Epidermal melanocyte (primary cell): ENCODE measurements around the gene FAM217B.

ENCODE experiments used
- DNase-seq: peaks from one replicate; pipeline ENCODE4 v3.0.0; 2011; ENCODE audit warnings: low spot score; ENCODE audit not compliant: insufficient read length

The FAM217B gene, protein sequence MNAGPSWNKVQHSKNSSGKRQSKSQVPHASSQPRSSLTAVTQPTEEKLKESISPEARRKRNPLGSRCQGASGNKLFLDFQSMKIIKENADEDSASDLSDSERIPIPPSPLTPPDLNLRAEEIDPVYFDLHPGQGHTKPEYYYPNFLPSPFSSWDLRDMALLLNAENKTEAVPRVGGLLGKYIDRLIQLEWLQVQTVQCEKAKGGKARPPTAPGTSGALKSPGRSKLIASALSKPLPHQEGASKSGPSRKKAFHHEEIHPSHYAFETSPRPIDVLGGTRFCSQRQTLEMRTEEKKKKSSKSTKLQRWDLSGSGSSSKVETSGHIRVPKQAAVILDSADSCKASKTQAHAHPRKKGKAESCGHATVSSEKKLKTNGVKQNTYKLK

DNA sequence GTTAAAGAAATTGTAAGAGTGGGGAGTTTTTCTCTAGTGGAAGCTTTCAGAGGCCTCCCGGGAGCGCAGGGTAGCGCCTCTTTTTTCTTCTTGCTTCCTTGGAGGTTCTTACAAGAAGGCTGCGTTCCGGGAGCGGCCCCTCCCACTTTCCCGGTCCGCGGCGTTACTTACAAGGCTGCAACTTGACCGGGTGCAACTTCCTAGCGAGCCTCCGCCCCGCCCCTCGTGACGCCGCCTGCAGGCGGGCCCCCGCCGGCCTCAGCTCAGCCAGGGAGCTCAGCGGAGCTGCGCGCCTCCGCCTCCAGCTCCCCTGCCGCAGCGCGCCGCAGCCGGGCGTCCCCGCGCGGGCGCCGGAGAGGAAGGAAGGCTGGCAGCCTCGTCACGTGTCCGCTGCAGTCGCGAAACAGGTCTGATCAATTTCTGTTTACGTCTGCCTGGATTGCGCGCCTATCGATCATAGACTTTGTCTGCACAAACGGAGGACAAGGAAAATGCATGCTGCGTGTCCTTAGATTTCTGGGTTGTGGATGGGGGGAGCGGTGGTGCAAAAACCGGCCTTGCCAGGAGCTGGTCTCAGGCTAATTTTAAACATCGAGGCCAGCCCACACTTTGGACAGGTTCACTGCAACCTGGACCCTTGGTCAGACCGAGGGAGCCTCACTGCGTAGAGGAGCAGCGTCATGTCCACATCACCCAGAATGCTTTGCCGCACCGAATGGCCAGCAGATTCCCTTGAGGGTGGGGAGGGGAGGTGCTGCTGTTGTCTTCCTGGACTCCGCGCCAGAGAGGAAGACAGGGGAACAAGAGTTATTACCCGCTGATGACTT is at the start of gene FAM217B, which contains the start of gene PPP1R3D:
TSS of gene FAM217B (plus strand) at position 261 of the 827 bp plus-strand sequence. CDS start 3,555 bp downstream, outside the sequence.
TSS of gene PPP1R3D (minus strand) at position 177 of the 827 bp plus-strand sequence. CDS start 374 bp downstream, outside the sequence.
- peak; percentile 98 for DNase-seq

DNA sequence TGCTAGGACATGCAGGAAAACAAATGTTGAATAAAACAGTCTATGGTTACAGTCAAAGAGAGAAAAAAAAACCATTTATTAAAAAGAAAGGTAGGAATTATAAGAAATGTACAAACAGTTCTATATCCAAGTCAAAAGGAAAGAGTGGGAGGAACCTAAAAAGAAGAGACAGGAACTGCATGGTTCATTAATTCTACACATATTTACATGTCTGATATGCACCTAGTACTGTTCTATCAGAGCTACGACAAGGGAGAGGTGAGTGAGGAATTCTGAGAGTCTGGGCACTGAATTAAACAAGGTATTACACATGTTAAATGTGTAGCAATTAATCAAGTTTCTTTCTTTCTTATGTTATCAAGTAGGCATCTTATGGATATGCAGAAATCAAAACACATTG is 48.6 kb upstream of the FAM217B start:
- DNase-seq: no peak

- no peak for DNase-seq
Observed at GRCh38 chr20:59895908-59896307, 44.3 kb upstream of the FAM217B start.

GRCh38 chr20:59902470-59902869 is 37.7 kb upstream of the FAM217B start:
- DNase-seq: no peak

DNA sequence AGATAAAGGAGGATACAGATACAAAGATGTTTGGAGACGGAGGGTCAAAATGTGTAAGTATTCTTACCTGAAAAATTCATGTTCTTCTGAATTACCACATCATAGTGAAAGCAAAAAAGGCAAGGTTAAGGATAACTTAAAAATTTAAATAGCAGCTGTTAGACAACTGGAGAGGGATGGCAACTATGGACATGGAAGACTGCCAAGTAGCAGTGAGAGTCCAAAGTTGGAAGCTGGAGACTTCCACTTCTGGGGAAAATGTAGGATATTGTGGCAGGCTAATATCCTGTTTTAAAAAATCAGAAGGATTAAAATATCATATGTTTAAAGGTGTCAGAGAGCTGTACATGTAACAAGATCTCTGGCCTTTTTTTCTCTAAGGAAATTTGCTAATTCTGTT is 36.6 kb upstream of the FAM217B start:
- no peak for DNase-seq

DNA sequence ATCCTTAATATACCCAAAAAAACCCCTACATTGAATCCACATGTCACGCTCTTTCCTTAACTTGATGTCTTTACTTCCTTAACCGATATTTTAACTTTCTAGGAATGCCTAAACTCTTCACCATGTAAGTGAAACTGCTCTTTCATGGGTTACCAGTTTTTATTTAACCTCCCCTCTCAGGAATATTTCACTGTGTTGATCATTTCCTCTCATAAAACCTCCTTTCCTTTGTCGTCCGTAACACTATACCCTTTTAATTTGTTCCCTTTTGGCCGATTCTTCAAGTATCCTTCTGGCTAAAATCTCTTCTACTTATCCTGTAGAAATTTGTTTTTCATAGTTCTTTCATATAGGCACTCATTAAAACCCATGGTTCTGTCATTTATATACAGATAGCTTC is 31.3 kb upstream of the FAM217B start:
- DNase-seq: no peak

- no peak for DNase-seq
Observed at GRCh38 chr20:59911041-59911440, 29.1 kb upstream of the FAM217B start.

- DNase-seq: no peak
Observed at GRCh38 chr20:59912609-59913008, 27.6 kb upstream of the FAM217B start.

DNA sequence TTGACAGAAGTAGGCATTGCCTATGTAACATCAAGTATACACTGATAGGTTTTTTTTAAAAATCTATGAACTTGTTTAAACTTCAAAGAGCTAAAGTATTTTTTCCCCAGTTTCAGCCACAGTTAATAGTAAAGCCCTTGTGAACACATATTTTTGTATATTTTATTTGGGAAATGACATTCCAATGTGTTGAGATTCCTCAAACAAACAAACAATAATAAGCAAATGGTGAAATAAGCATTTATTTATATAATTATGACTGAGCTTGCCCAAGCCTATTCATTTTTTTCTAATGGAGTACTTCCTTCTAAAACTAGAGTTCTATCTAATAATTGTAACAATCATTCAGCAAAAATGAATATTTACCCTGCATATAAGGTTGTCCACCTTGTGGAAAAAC is 19.2 kb upstream of the FAM217B start:
- DNase-seq: no peak

- no peak for DNase-seq
Observed at GRCh38 chr20:59923514-59923913, 16.7 kb upstream of the FAM217B start.

- DNase-seq: no peak
Observed at GRCh38 chr20:59925359-59925758, 14.8 kb upstream of the FAM217B start.

DNA sequence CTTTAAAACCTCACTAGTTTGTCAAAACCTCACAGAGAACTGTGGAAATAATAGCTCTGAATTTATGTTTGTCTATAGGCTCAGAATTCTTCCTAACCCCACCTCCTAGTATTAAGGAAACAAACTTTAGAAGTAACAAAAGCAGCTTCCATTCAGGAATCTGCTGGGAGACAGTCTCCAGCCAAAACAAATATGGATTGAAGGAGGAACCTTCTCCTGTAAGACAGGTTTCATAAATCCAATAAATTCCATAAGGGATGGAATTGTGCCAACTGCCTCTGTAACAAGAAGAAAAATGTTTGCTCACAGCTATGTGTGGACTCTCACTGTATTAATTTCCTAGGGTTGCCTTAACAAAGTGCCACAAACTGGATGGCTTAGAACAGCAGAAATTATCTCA is 14.3 kb upstream of the FAM217B start:
- no peak for DNase-seq

DNA sequence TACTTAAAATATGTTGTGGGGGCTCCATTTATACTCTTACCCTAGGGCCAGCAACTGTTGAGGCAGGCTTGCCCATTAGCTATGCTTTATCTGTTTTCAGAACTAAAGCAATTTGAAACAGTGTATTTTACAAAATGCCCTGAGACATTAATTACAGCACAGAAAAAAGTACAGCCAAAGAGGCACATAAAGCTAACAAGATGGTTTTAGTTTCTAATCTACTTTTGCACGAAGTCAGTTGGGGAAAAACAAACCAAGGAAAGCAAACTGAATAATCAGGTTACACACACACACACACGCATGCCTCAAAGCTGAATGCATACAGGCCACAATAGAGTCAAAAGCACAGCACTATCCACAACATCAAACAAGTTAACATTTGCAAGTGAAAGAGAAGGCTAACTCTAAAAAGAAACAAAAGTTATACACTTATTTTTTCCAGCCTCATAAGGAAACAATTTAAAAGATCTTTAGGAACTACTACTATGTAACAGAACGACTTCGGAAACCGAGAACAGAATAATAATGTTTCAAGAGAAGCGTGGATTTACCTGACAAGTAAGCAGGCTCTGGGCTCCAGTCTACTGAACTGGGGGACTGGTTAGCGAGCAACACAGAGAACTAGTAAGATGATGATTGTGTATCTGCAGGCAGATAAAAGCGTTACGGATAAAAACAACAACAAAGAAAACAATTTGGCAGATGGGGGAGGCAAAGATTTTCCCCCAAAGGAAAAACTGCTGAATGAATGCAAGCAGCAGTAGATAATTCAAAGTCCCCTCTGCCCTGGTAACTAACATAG is 8.5 kb upstream of the FAM217B start:
- DNase-seq: no peak

GRCh38 chr20:59932616-59933295 is 7.4 kb upstream of the FAM217B start:
- DNase-seq: no peak

DNA sequence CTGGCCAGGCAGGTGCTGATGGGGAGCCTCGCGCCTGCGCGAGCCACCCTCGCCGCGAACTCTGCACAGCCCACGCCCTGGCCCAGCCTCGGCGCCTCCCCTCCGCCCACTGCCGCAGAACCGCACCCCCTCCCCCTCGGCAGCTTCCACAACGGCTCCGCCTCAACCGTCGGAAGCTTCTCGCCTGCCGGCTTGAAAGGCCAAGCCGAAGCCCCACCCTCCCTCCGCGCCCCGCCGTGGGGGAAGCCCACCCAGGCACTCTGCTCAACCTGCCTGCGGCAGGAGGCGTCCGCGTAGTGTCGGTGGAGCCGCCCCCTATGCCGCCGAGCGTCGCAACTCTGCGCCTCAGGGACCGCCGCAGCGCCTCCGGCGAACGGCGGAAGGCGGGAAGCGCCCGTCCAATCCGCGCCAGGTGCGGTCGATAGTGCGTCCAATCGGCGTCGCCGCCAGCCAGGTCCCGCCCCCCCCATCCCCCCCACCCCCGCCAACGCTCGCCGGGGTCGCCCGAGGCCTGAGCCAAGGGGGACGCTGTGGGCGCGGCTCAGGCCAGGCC is 6.8 kb upstream of the FAM217B start, which contains the start of gene SYCP2:
TSS of gene SYCP2 (minus strand) at position 342 of the 553 bp plus-strand sequence. CDS start 11,224 bp downstream, outside the sequence.
- DNase-seq: peak; percentile 46

- DNase-seq: peak; percentile 82
Observed at GRCh38 chr20:59933849-59934585, 6.2 kb upstream of the FAM217B start.

GRCh38 chr20:59935457-59936185 is 4.6 kb upstream of the FAM217B start:
- no peak for DNase-seq

- no peak for DNase-seq
Observed at GRCh38 chr20:59936409-59936808, 3.8 kb upstream of the FAM217B start.

DNA sequence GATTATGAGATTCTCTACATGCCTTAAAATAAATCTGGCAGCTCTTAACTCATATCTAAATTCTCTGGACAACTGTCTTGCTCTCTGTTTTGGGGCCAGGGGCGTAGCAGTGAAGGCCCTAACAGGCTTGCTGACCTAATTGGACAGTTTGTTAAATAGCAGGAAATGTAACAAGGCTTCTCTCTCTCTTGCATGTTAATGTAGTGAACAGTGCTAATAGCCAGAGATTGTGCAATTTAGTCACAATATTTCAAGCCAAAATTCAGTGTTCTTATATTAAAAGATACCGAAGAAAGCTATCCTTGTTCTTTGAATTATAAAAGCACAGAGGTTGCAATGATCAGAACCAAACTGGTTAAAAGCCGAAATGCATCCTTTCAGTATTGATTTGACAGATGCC is 3.0 kb upstream of the FAM217B start:
- no peak for DNase-seq
